ENCODE data around the gene PTPRM. TPM values are rescaled to one million over a fixed set of nuclear protein-coding genes. Genes with fewer than 3 reads are reported as not detected.

Gene PTPRM
- polyA plus RNA-seq, 1 donor (not counting 4 experiments of a cell fraction or from before 2014, with no cell fraction given), result 54.5 TPM

DNA sequence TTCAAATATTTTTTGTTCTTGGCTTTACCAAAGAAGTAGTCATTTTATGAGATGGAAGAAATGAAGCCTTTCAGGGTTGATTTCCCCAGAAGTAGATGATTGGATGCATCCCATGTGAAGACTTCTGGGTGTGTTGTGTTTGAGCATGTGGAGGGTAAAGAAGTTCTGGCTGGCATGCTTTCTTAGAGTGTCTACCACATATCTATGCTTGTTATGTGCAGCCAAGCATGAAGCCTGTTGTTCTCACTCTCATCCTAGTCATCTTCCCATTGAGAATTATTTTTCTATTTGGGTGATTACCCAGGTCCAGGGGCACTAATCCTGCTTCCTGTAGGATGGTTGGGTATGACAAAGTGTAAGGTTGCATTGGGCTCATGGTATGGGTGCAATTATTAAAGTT, 472.9 kb downstream of the PTPRM start:
- Histone ChIP-seq H3K79me2 (ENCODE audit: control insufficient read depth, insufficient read depth, low read length) (no peaks in the 10 kb centered on the region), H3K4me3 (ENCODE audit: control insufficient read depth in 2 of 3, extremely low read depth in 1 of 3, insufficient read depth in 2 of 3, low read depth in 1 of 3, low read length in 3 of 3) (no peak overlapping the region), H3K9me3 (ENCODE audit: control insufficient read depth, low read depth, low read length) (no peaks in the 10 kb centered on the region), H3K4me1 (ENCODE audit: control insufficient read depth, extremely low read depth, insufficient read depth, low read length) (peaks cover 8% of the 10 kb centered on the region), H3K27ac (ENCODE audit: control insufficient read depth, insufficient read depth, low read length) (no peak overlapping the region), H3K9ac (ENCODE audit: control insufficient read depth, extremely low read depth, insufficient read depth, low read length) (no peak overlapping the region), H3K4me2 (ENCODE audit: control insufficient read depth, extremely low read depth, insufficient read depth, low read depth, low read length) (no peak overlapping the region), H3K36me3 (ENCODE audit: control insufficient read depth in 2 of 2, extremely low read depth in 1 of 2, insufficient read depth in 2 of 2, low read length in 2 of 2) (no peaks in the 10 kb centered on the region), H3K9me1 (ENCODE audit: control insufficient read depth, extremely low read depth, insufficient read depth, low read length) (no peaks in the 10 kb centered on the region), H3K27me3 (ENCODE audit: control insufficient read depth, extremely low read depth, insufficient read depth, low read length) (no peaks in the 10 kb centered on the region), H4K20me1 (ENCODE audit: control insufficient read depth, extremely low read depth, insufficient read depth, low read length) (no peaks in the 10 kb centered on the region), H2AFZ (ENCODE audit: control insufficient read depth, low read length) (no peak overlapping the region)
- dilution Hi-C loops (cut with MboI; ENCODE audit: extremely low pct_ligation_motif_present, low sequenced_read_pairs), result no loop called here
- FAIRE-seq (no peak), DNase-seq (ENCODE audit: low read depth, low spot score) (no peak)
- TF ChIP-seq, protein P1, sequence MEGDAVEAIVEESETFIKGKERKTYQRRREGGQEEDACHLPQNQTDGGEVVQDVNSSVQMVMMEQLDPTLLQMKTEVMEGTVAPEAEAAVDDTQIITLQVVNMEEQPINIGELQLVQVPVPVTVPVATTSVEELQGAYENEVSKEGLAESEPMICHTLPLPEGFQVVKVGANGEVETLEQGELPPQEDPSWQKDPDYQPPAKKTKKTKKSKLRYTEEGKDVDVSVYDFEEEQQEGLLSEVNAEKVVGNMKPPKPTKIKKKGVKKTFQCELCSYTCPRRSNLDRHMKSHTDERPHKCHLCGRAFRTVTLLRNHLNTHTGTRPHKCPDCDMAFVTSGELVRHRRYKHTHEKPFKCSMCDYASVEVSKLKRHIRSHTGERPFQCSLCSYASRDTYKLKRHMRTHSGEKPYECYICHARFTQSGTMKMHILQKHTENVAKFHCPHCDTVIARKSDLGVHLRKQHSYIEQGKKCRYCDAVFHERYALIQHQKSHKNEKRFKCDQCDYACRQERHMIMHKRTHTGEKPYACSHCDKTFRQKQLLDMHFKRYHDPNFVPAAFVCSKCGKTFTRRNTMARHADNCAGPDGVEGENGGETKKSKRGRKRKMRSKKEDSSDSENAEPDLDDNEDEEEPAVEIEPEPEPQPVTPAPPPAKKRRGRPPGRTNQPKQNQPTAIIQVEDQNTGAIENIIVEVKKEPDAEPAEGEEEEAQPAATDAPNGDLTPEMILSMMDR (optimal IDR thresholded peaks at IDR 0.05 in 1 of 3, IDR thresholded peaks at IDR 0.05 in 1 of 3, conservative IDR thresholded peaks at IDR 0.05 in 1 of 3; ENCODE audit: extremely low read depth in 1 of 3, insufficient read depth in 2 of 3, low read length in 3 of 3), result no peak
- TF ChIP-seq EZH2 (IDR thresholded peaks at IDR 0.05; ENCODE audit: low read length), result no peak

DNA sequence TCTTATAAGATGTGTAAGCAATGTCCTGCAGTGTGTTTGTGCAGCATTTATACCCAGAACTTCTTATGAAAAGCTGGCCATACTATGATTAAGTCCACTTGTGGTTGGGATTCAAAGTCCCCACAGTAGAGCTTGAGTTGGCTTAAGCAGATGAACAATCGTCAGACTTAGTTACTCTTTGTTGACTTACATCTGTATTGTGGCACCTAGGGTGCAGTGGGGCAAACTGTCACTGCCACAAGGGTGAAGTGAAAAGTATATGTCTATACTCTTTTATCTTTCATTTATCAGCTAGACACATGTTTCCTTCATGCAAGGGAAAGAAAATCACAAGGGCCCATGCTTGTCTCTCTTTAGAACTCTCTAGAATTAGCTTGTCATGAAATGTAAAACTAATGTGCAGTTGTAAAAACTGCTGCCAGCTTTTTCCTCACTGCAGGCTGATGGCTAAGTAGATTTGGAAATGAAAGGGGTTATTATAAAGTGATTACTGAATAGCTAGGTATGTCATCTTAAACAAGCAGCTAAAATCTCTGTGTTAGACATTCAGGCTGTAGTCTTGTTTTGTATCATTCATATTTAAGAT, 474.5 kb downstream of the PTPRM start:
- no peaks in the 10 kb centered on the region for H4K20me1 ChIP-seq (ENCODE audit: control insufficient read depth, extremely low read depth, insufficient read depth, low read length)
- no peak overlapping the region for H3K27ac ChIP-seq (ENCODE audit: control insufficient read depth, insufficient read depth, low read length)
- DNase-seq (ENCODE audit: low read depth, low spot score) (no peak), FAIRE-seq (no peak)
- H3K27me3 ChIP-seq (ENCODE audit: control insufficient read depth, extremely low read depth, insufficient read depth, low read length), result no peaks in the 10 kb centered on the region
- H3K9ac ChIP-seq (ENCODE audit: control insufficient read depth, extremely low read depth, insufficient read depth, low read length), result no peak overlapping the region
- no peaks in the 10 kb centered on the region for H3K79me2 ChIP-seq (ENCODE audit: control insufficient read depth, insufficient read depth, low read length)
- H3K9me3 ChIP-seq (ENCODE audit: control insufficient read depth, low read depth, low read length), result no peaks in the 10 kb centered on the region
- TF ChIP-seq EZH2 (IDR thresholded peaks at IDR 0.05; ENCODE audit: low read length), result no peak
- TF ChIP-seq, protein P1 (optimal IDR thresholded peaks at IDR 0.05 in 1 of 3, IDR thresholded peaks at IDR 0.05 in 1 of 3, conservative IDR thresholded peaks at IDR 0.05 in 1 of 3; ENCODE audit: extremely low read depth in 1 of 3, insufficient read depth in 2 of 3, low read length in 3 of 3), result no peak
- H2AFZ ChIP-seq (ENCODE audit: control insufficient read depth, low read length), result no peak overlapping the region
- peaks cover 8% of the 10 kb centered on the region for H3K4me1 ChIP-seq (ENCODE audit: control insufficient read depth, extremely low read depth, insufficient read depth, low read length)
- no peak overlapping the region for H3K4me3 ChIP-seq (ENCODE audit: control insufficient read depth in 2 of 3, extremely low read depth in 1 of 3, insufficient read depth in 2 of 3, low read depth in 1 of 3, low read length in 3 of 3)
- dilution Hi-C loops (cut with MboI; ENCODE audit: extremely low pct_ligation_motif_present, low sequenced_read_pairs), result no loop called here
- no peaks in the 10 kb centered on the region for H3K36me3 ChIP-seq (ENCODE audit: control insufficient read depth in 2 of 2, extremely low read depth in 1 of 2, insufficient read depth in 2 of 2, low read length in 2 of 2)
- no peak overlapping the region for H3K4me2 ChIP-seq (ENCODE audit: control insufficient read depth, extremely low read depth, insufficient read depth, low read depth, low read length)
- no peaks in the 10 kb centered on the region for H3K9me1 ChIP-seq (ENCODE audit: control insufficient read depth, extremely low read depth, insufficient read depth, low read length)
